Skin of body (tissue), 2 donors: Measurements from ENCODE around the gene ATP2A3. TPM values are rescaled to one million over a fixed set of nuclear protein-coding genes. Genes with fewer than 3 reads are reported as not detected.
A peak's percentile ranks its signal among the peaks of the same experiment; 100 is the strongest.
"Not testable (repeated sequence)": the region's sequence is repeated elsewhere in the genome, so short reads cannot be mapped to it uniquely, and the experiment has no call there.

Source experiments
- DNase-seq: peaks from one replicate; lab custom pipeline; 2025; lab: John Stamatoyannopoulos, UW
- total RNA-seq: library from RNA; depleted of rRNA; stranded (reverse); fragments of >200 nt; gene quantifications from one replicate; pipeline ENCODE4 v1.2.3, GENCODE V29; 2014

ATP2A3 gene
- total RNA-seq, 1 donor from 2014 or later: 5.5 TPM

- DNase-seq: not testable (repeated sequence)
Observed at GRCh38 chr17:3991699-3992098, 27.5 kb upstream of the ATP2A3 start.

GRCh38 chr17:3990386-3991127 lies 26.3 kb upstream of the ATP2A3 start:
- DNase-seq: no peak

GRCh38 chr17:3989041-3989886 lies 25.0 kb upstream of the ATP2A3 start:
- DNase-seq: no peak

- peak; percentile 3 for DNase-seq
Observed at GRCh38 chr17:3988297-3989040, 24.2 kb upstream of the ATP2A3 start.

GRCh38 chr17:3986939-3987335 lies 22.7 kb upstream of the ATP2A3 start:
- no peak for DNase-seq

DNA sequence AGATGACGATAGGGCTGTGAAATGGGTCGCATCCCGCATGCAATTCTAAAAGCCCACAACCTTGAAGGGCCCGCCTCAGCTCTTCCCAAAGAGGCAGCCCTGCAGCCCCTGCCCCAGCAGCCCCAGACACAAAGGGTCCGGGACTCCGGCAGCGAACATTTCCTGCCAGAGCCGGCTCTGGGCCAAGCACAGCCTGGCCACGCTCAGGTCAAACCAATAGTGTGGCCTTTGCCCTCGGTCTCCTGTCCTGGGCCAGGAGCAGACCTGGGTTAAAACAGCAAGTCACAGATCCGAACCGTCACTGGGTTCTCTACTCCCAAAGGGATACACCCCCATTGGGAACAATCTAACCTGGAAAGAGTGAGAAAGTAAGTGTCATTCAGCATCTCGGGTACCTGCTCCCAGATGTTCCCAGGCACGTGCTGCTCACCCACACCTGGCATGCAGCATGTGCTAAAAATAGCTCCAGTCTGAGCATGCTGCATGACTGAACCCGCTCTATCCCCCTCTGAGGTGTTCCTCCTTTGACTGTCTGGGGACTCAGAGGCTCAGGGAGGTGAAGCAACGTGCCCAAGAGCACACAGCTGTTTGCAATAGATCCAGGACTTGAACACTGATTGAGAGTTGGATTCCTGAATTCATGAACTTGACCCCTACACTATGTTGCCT lies 22.2 kb upstream of the ATP2A3 start:
- DNase-seq: peak; percentile 12

- DNase-seq: no peak
Observed at GRCh38 chr17:3985846-3986245, 21.6 kb upstream of the ATP2A3 start.

- DNase-seq: peak; percentile 44
Observed at GRCh38 chr17:3983606-3984484, 19.6 kb upstream of the ATP2A3 start.

DNA sequence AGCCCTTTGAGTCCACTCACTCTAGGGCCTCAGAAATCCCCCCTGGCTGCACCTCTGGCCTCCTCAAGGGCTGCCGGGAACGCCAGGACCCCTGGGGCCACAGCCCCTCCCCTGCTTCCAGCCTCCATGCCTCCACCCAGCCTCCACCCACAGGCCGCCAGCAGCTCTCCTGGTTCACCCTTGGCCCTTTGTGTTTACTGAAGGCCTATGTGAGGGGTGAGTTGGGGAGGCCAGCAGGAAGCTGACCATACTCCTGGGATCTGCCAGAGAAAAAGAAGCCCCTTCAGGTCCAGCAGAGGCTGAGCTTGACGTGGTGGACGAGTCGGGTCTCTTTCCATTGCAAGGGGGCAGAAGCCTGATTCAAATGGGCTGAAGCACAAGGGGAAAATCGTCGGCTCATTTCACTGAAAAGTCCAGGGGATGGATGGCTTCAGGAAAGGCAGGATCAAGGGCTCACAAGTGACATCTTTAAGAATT lies 18.3 kb upstream of the ATP2A3 start:
- no peak for DNase-seq

DNA sequence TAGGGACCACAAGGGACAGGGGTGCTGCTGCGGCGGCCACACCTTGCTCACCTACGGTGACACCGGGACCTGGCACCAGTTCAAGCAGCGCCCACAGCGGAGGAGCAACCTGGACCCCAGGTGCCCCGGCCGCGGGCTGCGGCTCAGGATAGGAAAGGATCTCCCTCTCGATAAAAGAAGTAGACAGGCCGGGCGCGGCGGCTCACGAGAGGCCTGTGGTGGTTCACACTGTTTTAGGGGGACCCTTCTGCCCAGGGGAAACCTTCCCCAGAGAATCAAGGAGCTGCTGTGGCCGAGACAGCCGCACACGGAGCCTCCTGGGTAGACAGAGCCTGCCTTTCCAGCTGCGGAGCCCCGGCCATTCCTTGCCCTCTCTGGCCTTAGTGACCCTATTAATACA lies 17.9 kb upstream of the ATP2A3 start:
- no peak for DNase-seq

- no peak for DNase-seq
Observed at GRCh38 chr17:3981455-3981854, 17.2 kb upstream of the ATP2A3 start.

DNA sequence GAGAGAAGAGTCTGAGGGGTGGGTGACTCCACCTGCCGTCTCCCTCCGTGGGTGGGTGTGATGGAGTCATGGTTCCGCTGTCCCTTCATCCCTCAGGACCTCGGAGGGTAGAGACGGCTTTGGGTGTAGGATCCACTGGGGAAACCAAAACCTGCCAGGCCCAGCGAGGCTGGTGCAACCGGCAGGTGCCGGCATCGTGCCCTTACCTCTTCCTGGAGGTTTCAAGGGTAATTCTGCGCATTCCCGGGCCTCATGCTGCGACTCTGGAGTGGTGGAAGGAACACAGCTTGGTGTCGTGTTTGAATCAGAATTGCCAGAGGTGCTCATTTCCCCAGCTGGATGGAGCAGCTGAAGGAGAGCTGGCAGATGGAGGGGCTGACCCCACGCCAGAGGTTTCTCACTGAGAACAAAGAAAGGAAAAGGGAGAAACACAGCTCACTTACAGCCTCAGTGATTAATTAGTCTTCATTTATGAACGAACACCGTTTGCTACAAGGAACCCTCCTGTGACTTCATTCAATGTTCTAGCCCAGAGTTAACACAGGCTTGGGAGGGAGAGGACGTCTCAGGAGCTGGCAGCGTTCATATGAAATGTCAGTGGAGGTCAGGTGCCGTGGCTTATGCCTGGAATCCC lies 16.3 kb upstream of the ATP2A3 start:
- no peak for DNase-seq

- no peak for DNase-seq
Observed at GRCh38 chr17:3979290-3979611, 15.0 kb upstream of the ATP2A3 start.

DNA sequence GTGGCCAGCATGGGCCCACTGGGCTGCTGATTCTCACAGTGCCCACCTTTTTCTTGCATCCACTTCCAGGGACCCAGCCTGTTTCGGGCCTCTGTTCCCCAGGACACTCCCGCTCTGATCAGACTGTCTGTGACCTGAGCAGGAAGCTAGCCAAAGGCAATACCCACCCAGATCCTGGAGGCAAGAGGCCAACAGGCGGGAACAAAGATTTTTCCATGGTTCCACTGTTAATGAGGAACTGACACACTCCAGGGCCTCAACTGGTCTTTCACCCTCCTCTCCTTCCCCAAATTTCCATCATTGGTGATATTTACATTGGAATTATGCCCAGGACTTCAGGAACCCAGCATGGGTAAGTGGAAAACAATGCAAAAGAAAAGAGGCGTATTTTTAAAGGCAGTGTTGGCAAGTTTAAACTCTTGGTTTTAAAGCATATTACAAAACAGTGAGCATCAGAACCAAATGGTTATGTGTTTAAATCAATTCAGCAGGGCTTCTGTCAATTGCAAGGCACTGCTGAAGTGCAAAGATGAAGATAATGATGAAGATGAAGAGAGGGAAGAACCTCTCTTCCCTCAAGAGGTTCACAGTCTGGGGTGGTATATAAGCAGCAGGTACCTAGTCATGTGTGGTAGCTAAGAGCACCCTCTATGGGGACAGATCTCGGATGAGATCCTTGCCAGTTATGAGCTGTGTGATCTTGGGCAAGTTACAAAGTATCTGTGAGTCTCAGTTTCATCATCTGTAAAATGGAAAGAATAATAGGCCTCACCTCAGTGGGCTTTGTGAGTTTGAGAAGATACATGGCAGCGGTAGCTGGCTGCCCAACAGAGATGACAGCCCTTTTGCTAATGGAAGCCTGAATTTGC lies 14.4 kb upstream of the ATP2A3 start:
- no peak for DNase-seq

DNA sequence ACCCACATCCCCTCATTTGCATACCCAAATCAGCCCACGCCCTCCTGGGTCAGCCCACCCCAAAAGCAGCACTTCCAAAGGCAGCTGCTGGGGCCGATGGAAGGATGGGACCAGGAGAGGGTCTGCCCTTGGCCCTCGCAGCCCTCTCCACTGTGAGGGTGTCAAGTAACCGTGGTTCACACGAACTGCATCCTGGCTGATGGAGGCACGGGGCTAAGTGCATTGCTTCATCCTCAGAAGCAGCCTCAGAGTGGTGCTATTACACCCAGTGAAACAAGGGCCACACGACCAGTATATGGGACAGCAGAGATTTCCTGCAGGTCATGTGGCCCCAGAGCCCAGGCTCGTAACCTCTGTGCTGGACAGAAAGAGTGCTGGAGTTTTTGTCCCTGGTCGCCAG lies 13.2 kb upstream of the ATP2A3 start:
- no peak for DNase-seq

- no peak for DNase-seq
Observed at GRCh38 chr17:3976675-3977171, 12.5 kb upstream of the ATP2A3 start.

DNA sequence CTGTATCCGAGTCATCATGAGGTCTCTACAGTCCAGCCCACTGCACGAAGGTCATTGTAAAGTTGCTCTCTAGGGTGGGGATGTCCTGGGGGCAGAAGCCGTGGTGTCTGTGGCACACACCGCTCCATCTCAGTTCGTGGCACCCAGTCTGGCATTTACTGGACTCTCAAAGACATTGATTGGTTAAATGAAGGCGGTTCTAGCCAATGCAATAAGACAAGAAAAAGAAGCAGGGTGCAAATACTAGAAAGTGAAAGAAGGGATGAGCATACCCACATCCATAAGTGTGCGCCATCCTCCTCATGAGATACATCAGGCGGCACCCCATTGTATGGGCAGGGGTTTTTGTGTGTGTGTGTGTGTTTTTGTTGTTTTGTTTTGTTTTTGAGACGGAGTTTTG lies 10.7 kb upstream of the ATP2A3 start:
- no peak for DNase-seq

- no peak for DNase-seq
Observed at GRCh38 chr17:3974138-3974687, 10.0 kb upstream of the ATP2A3 start.
